IMR-90 (cell line): ENCODE results near the gene LMLN. TPM values are rescaled to one million over a fixed set of nuclear protein-coding genes. Genes with fewer than 3 reads are reported as not detected.

ENCODE experiments used
- ATAC-seq: fragments of 200-7000 bp; cut with Tn5 transposase; 2 replicates; pipeline ENCODE4 v1.9.1; 2020; ENCODE audit warnings: low read depth, mild to moderate bottlenecking, moderate library complexity
- BruUV-seq: library from RNA; stranded (reverse); fragments of 400-500 nt; replicated peaks from 2 replicates; lab custom pipeline; 2021; lab: Mats Ljungman, UMichigan
- CTCF ChIA-PET: fragments of 300-600 bp; formaldehyde crosslinking; extraction: SDS; loops from one replicate; lab custom pipeline; 2021; ENCODE audit warnings: antibody characterized with exemption; lab: Yijun Ruan, JAX
- POLR2A ChIA-PET: fragments of 300-600 bp; sonication (Branson Sonifier 250); formaldehyde crosslinking; loops from one replicate; lab custom pipeline; 2022; ENCODE audit warnings: antibody characterized with exemption; ENCODE audit not compliant: unreplicated experiment; lab: Charles Lee
- DNase-seq: peaks from one replicate; pipeline ENCODE4 v3.0.0; 2013
- H2AFZ ChIP-seq: replicated peaks from 2 replicates; pipeline ENCODE3; 2013; ENCODE audit warnings: low read length, mild to moderate bottlenecking; ENCODE audit not compliant: poor library complexity
- H2AK5ac ChIP-seq: 2 replicates; pipeline ENCODE4 v1.6.1; 2013; ENCODE audit warnings: low read depth, low read length, inconsistent platforms
- H2AK9ac ChIP-seq: replicated peaks from 2 replicates; pipeline ENCODE3; 2013; ENCODE audit warnings: mild to moderate bottlenecking, low read depth, low read length, moderate library complexity; ENCODE audit not compliant: poor library complexity
- H2BK120ac ChIP-seq: 2 replicates; pipeline ENCODE4 v1.6.1; 2013; ENCODE audit warnings: low read depth, low read length, inconsistent platforms
- H2BK15ac ChIP-seq: 3 replicates; pipeline ENCODE4 v1.6.1; 2013; ENCODE audit warnings: low read depth, low read length, inconsistent platforms
- H2BK20ac ChIP-seq: 2 replicates; pipeline ENCODE4 v1.6.1; 2013; ENCODE audit warnings: low read depth, mild to moderate bottlenecking, inconsistent platforms, low read length, moderate library complexity
- H2BK5ac ChIP-seq: 2 replicates; pipeline ENCODE4 v1.6.1; 2013; ENCODE audit warnings: mild to moderate bottlenecking, low read depth, low read length, inconsistent platforms; ENCODE audit not compliant: poor library complexity, severe bottlenecking
- H3K14ac ChIP-seq: replicated peaks from 2 replicates; pipeline ENCODE4 v1.6.1; 2013; ENCODE audit warnings: low read depth, low read length, inconsistent platforms
- H3K18ac ChIP-seq: 2 replicates; pipeline ENCODE4 v1.6.1; 2013; ENCODE audit warnings: low read depth, low read length, control low read depth
- H3K23ac ChIP-seq: 2 replicates; pipeline ENCODE4 v1.6.1; 2013; ENCODE audit warnings: low read depth, low read length, inconsistent platforms
- H3K27ac ChIP-seq: 2 replicates; pipeline ENCODE4 v1.5.1; 2013; ENCODE audit warnings: mild to moderate bottlenecking, control low read depth, low read length; ENCODE audit not compliant: insufficient read depth
- H3K27me3 ChIP-seq: 2 replicates; pipeline ENCODE4 v1.6.1; 2013; ENCODE audit warnings: low read length; ENCODE audit not compliant: control insufficient read depth, insufficient read depth
- H3K36me3 ChIP-seq: 2 replicates; pipeline ENCODE4 v1.6.1; 2013; ENCODE audit warnings: low read length, mixed read lengths; ENCODE audit not compliant: control insufficient read depth, insufficient read depth
- H3K4ac ChIP-seq: 2 replicates; pipeline ENCODE4 v1.6.1; 2013; ENCODE audit warnings: low read depth, low read length, inconsistent platforms
- H3K4me1 ChIP-seq: 2 replicates; pipeline ENCODE4 v1.6.1; 2013; ENCODE audit warnings: low read length, mixed read lengths; ENCODE audit not compliant: control insufficient read depth, insufficient read depth
- H3K4me2 ChIP-seq: 2 replicates; pipeline ENCODE4 v1.6.1; 2013; ENCODE audit warnings: low read depth, mild to moderate bottlenecking, control low read depth, low read length, moderate library complexity
- H3K4me3 ChIP-seq: 2 replicates; pipeline ENCODE4 v1.5.1; 2013; ENCODE audit warnings: low read depth, mild to moderate bottlenecking, control low read depth, low read length, moderate library complexity; ENCODE audit not compliant: insufficient read depth
- H3K56ac ChIP-seq: 2 replicates; pipeline ENCODE4 v1.6.1; 2013; ENCODE audit warnings: low read length, inconsistent platforms; ENCODE audit not compliant: insufficient read depth; ENCODE audit errors: extremely low read depth
- H3K79me1 ChIP-seq, 2 experiments: 2 replicates each; pipeline ENCODE4 v1.6.1; 2013; ENCODE audit warnings: low read length in 2 of 2, inconsistent platforms in 1 of 2, low read depth in 1 of 2
- H3K9ac ChIP-seq: 2 replicates; pipeline ENCODE4 v1.6.1; 2013; ENCODE audit warnings: low read depth, low read length, control low read depth
- H3K9me1 ChIP-seq: 2 replicates; pipeline ENCODE4 v1.6.1; 2013; ENCODE audit warnings: low read length, inconsistent platforms; ENCODE audit not compliant: insufficient read depth
- H3K9me3 ChIP-seq: 2 replicates; pipeline ENCODE4 v1.6.1; 2013; ENCODE audit warnings: low read length; ENCODE audit not compliant: control insufficient read depth, insufficient read depth
- H4K20me1 ChIP-seq: 2 replicates; pipeline ENCODE4 v1.6.1; 2013; ENCODE audit warnings: low read length, inconsistent platforms; ENCODE audit not compliant: insufficient read depth
- H4K5ac ChIP-seq: 2 replicates; pipeline ENCODE4 v1.6.1; 2013; ENCODE audit warnings: mild to moderate bottlenecking, low read depth, low read length, control low read depth
- H4K8ac ChIP-seq, 2 experiments: 2 replicates each; pipeline ENCODE4 v1.6.1; 2013; ENCODE audit warnings: low read depth in 2 of 2, low read length in 2 of 2, control low read depth in 1 of 2, inconsistent platforms in 1 of 2
- H4K91ac ChIP-seq: 2 replicates; pipeline ENCODE4 v1.6.1; 2013; ENCODE audit warnings: low read depth, low read length, inconsistent platforms; ENCODE audit not compliant: insufficient read depth
- CHD1 ChIP-seq: IDR thresholded peaks from 2 replicates; pipeline ENCODE4 v1.6.1; 2012; ENCODE audit warnings: low read depth, low read length, improper control_type of control experiment
- FOS ChIP-seq: fragments of 150-350 bp; IDR thresholded peaks from 2 replicates; pipeline ENCODE4 v1.6.1; 2016; ENCODE audit warnings: low read depth, low read length
- MAFK ChIP-seq: IDR thresholded peaks from 2 replicates; pipeline ENCODE4 v1.6.1; 2012; ENCODE audit warnings: low read depth, low read length, improper control_type of control experiment
- MAZ ChIP-seq: IDR thresholded peaks from 2 replicates; pipeline ENCODE4 v1.6.1; 2012; ENCODE audit warnings: low read depth, mild to moderate bottlenecking, low read length, improper control_type of control experiment, moderate library complexity, borderline replicate concordance
- MXI1 ChIP-seq: IDR thresholded peaks from 2 replicates; pipeline ENCODE4 v1.6.1; 2012; ENCODE audit warnings: low read depth, mild to moderate bottlenecking, low read length, moderate library complexity, borderline replicate concordance
- NFE2L2 ChIP-seq: fragments of 150-350 bp; IDR thresholded peaks from 2 replicates; pipeline ENCODE4 v1.6.1; 2016; ENCODE audit warnings: low read depth, mild to moderate bottlenecking, low read length
- POLR2A ChIP-seq: IDR thresholded peaks from 2 replicates; pipeline ENCODE4 v1.6.1; 2012; ENCODE audit warnings: mild to moderate bottlenecking, low read depth, low read length
- RAD21 ChIP-seq: IDR thresholded peaks from 2 replicates; pipeline ENCODE4 v1.6.1; 2012; ENCODE audit warnings: low read length, improper control_type of control experiment
- RCOR1 ChIP-seq: IDR thresholded peaks from 2 replicates; pipeline ENCODE4 v1.6.1; 2012; ENCODE audit warnings: mild to moderate bottlenecking, low read length, improper control_type of control experiment; ENCODE audit not compliant: insufficient replicate concordance
- SMC3 ChIP-seq: fragments of 150-350 bp; IDR thresholded peaks from 2 replicates; pipeline ENCODE4 v1.6.1; 2016; ENCODE audit warnings: low read depth, mild to moderate bottlenecking, antibody characterized with exemption, low read length, moderate library complexity
- WGBS, 2 experiments: methylation state at CpG; one replicate each; pipeline versions ENCODE4 v1.1.5 to v1.1.7; 2013; ENCODE audit warnings: missing lambda C conversion rate in 2 of 2; ENCODE audit not compliant: insufficient read length in 1 of 2; ENCODE audit errors: extremely low coverage in 2 of 2; 5-methylcytosine and 5-hydroxymethylcytosine counted together
- dilution Hi-C: fragments of 300-500 bp; cut with HindIII; formaldehyde crosslinking; loops from one replicate; pipeline ENCODE4 v1.14.3; 2018; ENCODE audit warnings: low sequenced_read_pairs; ENCODE audit not compliant: unreplicated experiment
- in situ Hi-C: fragments of 300-500 bp; cut with MboI; formaldehyde crosslinking; loops from 3 replicates; pipeline ENCODE4 v1.14.3; 2019; ENCODE audit warnings: low sequenced_read_pairs, inconsistent platforms, mixed read lengths
- intact Hi-C: fragments of 100-400 bp; cut with micrococcal nuclease; formaldehyde crosslinking; loops from 2 replicates; pipeline ENCODE4 v1.10.0; 2022
- polyA plus RNA-seq, 3 experiments: library from polyadenylated mRNA; depleted of rRNA; stranded (reverse); fragments of >200 nt; gene quantifications; 2 replicates each; pipeline ENCODE4 v1.2.3, GENCODE V29; 2012; ENCODE audit warnings: low replicate concordance in 1 of 3
- total RNA-seq: library from RNA; depleted of rRNA; stranded (reverse); fragments of >200 nt; gene quantifications from 2 replicates; pipeline ENCODE4 v1.2.3, GENCODE V29; 2012
- TF ChIP-seq, protein P1 (sequence below): conservative IDR thresholded peaks from 2 replicates; pipeline ENCODE4 v1.5.1; 2012; ENCODE audit warnings: mild to moderate bottlenecking, low read depth, low read length, improper control_type of control experiment
- TF ChIP-seq, protein P2 (sequence below): fragments of 150-350 bp; IDR thresholded peaks from 2 replicates; pipeline ENCODE4 v1.6.1; 2016; ENCODE audit warnings: low read depth, mild to moderate bottlenecking, low read length, moderate library complexity, borderline replicate concordance
- TF ChIP-seq, protein P3 (sequence below): fragments of 150-350 bp; IDR thresholded peaks from 2 replicates; pipeline ENCODE4 v1.6.1; 2017; ENCODE audit warnings: mild to moderate bottlenecking, antibody characterized with exemption, low read length, low read depth

LMLN gene
- total and polyA plus RNA-seq, 2 of the 4 experiments (the other 2 are of a cell fraction) = 3.3 to 3.9 TPM

DNA sequence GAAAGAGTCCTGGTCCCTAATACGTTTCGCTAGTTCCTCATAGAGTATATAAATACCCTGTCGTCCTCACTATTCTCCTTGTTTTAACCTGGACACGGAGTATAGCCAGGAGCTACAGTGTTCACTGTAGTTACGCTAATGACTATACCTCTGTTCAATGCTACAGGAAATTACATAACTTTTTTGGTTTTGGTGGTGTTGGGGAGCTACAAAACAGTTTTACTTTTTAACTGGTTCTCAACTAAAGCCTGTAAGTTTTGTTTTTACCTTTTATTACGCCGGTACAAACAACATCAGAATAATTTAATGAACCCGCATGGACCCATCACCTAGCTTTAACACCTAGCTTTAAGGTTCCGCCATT, 1.5 kb downstream of the LMLN start:
- Histone ChIP-seq H3K4me1 (0 out of 2 replicates have a peak, but pooled peaks cover 3% of the 10 kb centered on the region), H2AK9ac (no peak overlapping the region), H3K9ac (no peak overlapping the region), H3K4me3 (no peak overlapping the region), H4K8ac (no peak overlapping the region), H3K4me2 (no peak overlapping the region), H3K27me3 (no peaks in the 10 kb centered on the region), H4K5ac (no peak overlapping the region), H2BK5ac (no peak overlapping the region), H3K27ac (no peak overlapping the region), H3K23ac (no peak overlapping the region), H3K18ac (no peak overlapping the region), H3K79me1 (peaks cover 10 to 26% of the 10 kb centered on the region in 2 experiments), H3K36me3 (no peaks in the 10 kb centered on the region), H4K91ac (no peak overlapping the region), H3K56ac (no peak overlapping the region), H3K14ac (no peak overlapping the region), H2AFZ (no peak overlapping the region), H2AK5ac (no peak overlapping the region), H2BK20ac (no peak overlapping the region), H3K9me3 (no peaks in the 10 kb centered on the region), H3K9me1 (0 out of 2 replicates have a peak, but pooled peaks cover 3% of the 10 kb centered on the region), H2BK120ac (no peak overlapping the region), H3K4ac (no peak overlapping the region), H2BK15ac (no peak overlapping the region), H4K20me1 (peaks cover 8% of the 10 kb centered on the region)
- CTCF ChIA-PET = interaction anchor here (0.7 to 1.2 kb wide), 3 partner anchors 19 to 118 kb away, joined by 3 to 5 read pairs (median 3); no protein-coding TSS in a partner anchor
- in situ Hi-C loops (no loop called here), dilution Hi-C loops (no loop called here), intact Hi-C loops (loop anchor here (10.0 kb wide), 1 partner anchor 113 kb away; no protein-coding TSS in a partner anchor)
- ATAC-seq (no peak), DNase-seq (no peak)
- POLR2A ChIA-PET = no interaction called here
- no TSS peak for BruUV-seq
- no CpG with 5 or more reads among the region's 9 CpGs for WGBS, 2 experiments
- no peak for TF ChIP-seq SMC3
- TF ChIP-seq, protein P1, sequence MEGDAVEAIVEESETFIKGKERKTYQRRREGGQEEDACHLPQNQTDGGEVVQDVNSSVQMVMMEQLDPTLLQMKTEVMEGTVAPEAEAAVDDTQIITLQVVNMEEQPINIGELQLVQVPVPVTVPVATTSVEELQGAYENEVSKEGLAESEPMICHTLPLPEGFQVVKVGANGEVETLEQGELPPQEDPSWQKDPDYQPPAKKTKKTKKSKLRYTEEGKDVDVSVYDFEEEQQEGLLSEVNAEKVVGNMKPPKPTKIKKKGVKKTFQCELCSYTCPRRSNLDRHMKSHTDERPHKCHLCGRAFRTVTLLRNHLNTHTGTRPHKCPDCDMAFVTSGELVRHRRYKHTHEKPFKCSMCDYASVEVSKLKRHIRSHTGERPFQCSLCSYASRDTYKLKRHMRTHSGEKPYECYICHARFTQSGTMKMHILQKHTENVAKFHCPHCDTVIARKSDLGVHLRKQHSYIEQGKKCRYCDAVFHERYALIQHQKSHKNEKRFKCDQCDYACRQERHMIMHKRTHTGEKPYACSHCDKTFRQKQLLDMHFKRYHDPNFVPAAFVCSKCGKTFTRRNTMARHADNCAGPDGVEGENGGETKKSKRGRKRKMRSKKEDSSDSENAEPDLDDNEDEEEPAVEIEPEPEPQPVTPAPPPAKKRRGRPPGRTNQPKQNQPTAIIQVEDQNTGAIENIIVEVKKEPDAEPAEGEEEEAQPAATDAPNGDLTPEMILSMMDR = no peak
- TF ChIP-seq, protein P2, sequence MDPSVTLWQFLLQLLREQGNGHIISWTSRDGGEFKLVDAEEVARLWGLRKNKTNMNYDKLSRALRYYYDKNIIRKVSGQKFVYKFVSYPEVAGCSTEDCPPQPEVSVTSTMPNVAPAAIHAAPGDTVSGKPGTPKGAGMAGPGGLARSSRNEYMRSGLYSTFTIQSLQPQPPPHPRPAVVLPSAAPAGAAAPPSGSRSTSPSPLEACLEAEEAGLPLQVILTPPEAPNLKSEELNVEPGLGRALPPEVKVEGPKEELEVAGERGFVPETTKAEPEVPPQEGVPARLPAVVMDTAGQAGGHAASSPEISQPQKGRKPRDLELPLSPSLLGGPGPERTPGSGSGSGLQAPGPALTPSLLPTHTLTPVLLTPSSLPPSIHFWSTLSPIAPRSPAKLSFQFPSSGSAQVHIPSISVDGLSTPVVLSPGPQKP = no peak
- no peak for TF ChIP-seq MAFK
- no peak for TF ChIP-seq RCOR1
- no peak for TF ChIP-seq MXI1
- no peak for TF ChIP-seq RAD21
- TF ChIP-seq CHD1 = no peak
- TF ChIP-seq FOS = no peak
- TF ChIP-seq POLR2A = no peak
- TF ChIP-seq NFE2L2 = no peak
- TF ChIP-seq, protein P3, sequence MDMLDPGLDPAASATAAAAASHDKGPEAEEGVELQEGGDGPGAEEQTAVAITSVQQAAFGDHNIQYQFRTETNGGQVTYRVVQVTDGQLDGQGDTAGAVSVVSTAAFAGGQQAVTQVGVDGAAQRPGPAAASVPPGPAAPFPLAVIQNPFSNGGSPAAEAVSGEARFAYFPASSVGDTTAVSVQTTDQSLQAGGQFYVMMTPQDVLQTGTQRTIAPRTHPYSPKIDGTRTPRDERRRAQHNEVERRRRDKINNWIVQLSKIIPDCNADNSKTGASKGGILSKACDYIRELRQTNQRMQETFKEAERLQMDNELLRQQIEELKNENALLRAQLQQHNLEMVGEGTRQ = no peak
- TF ChIP-seq MAZ = no peak
